ENCODE results near the gene ABCC2.
"Not testable (repeated sequence)": the region's sequence is repeated elsewhere in the genome, so short reads cannot be mapped to it uniquely, and the experiment has no call there.

ABCC2 gene

GRCh38 chr10:99782447-99783286 lies at the start of gene ABCC2:
Gene ABCC2, plus strand, starts transcription at chr10:99782640. Its CDS starts 205 bp downstream, at chr10:99782845.
- DNase-seq = no peak

GRCh38 chr10:99733366-99733765 lies 49.1 kb upstream of the ABCC2 start:
- no peak for DNase-seq

GRCh38 chr10:99734111-99734510 lies 48.3 kb upstream of the ABCC2 start:
- DNase-seq = not testable (repeated sequence)

- no peak for DNase-seq
These were observed 42.2 kb upstream of the ABCC2 start for GRCh38 chr10:99740260-99740659.

GRCh38 chr10:99740933-99741559 lies 41.4 kb upstream of the ABCC2 start:
- no peak for DNase-seq

GRCh38 chr10:99742254-99742653 lies 40.2 kb upstream of the ABCC2 start:
- peak; percentile 34 for DNase-seq

- DNase-seq = peak; percentile 13
These were observed 39.7 kb upstream of the ABCC2 start for GRCh38 chr10:99742701-99743100.

- no peak for DNase-seq
These were observed 38.6 kb upstream of the ABCC2 start for GRCh38 chr10:99743841-99744240.

- DNase-seq = not testable (repeated sequence)
These were observed 36.3 kb upstream of the ABCC2 start for GRCh38 chr10:99746166-99746565.

GRCh38 chr10:99748823-99749451 lies 33.5 kb upstream of the ABCC2 start:
- DNase-seq = no peak

GRCh38 chr10:99750641-99751040 lies 31.8 kb upstream of the ABCC2 start:
- DNase-seq = no peak

GRCh38 chr10:99754670-99755069 lies 27.8 kb upstream of the ABCC2 start:
- no peak for DNase-seq

GRCh38 chr10:99756159-99756558 lies 26.3 kb upstream of the ABCC2 start:
- no peak for DNase-seq

GRCh38 chr10:99758211-99758891 lies 24.1 kb upstream of the ABCC2 start:
- DNase-seq = peak; percentile 23

GRCh38 chr10:99760321-99760720 lies 22.1 kb upstream of the ABCC2 start:
- DNase-seq = no peak

GRCh38 chr10:99761365-99761764 lies 21.1 kb upstream of the ABCC2 start:
- no peak for DNase-seq

GRCh38 chr10:99765672-99766301 lies 16.7 kb upstream of the ABCC2 start:
- no peak for DNase-seq

- no peak for DNase-seq
These were observed 16.1 kb upstream of the ABCC2 start for GRCh38 chr10:99766302-99766681.

GRCh38 chr10:99767901-99768300 lies 14.5 kb upstream of the ABCC2 start:
- no peak for DNase-seq

GRCh38 chr10:99768556-99768955 lies 13.9 kb upstream of the ABCC2 start:
- DNase-seq = peak; percentile 46

GRCh38 chr10:99769706-99770105 lies 12.7 kb upstream of the ABCC2 start:
- DNase-seq = no peak

GRCh38 chr10:99770408-99771045 lies 11.9 kb upstream of the ABCC2 start:
- no peak for DNase-seq

Measured in fibroblast of skin of right quadriceps (primary cell).